Heart left ventricle (tissue), 13 donors: ENCODE measurements around the gene SAMD13.

ENCODE experiments used
- POLR2A ChIP-seq, 2 donors: fragments of 450-650 bp; IDR thresholded peaks; one replicate each; pipeline ENCODE4 v1.6.1; 2017; ENCODE audit warnings: antibody characterized with exemption in 2 of 2, mild to moderate bottlenecking in 2 of 2, moderate library complexity in 2 of 2
- TF ChIP-seq, protein P1 (sequence below), 12 donors: fragments of 200-600 bp; sonication (generic) in 4 of 12; IDR thresholded peaks; one replicate each; pipeline versions ENCODE4 v1.5.0 to v1.8.0; 2018 to 2022; ENCODE audit warnings: antibody characterized with exemption in 12 of 12, mild to moderate bottlenecking in 5 of 12
- donor health status: ischemic (EF 13 %, LVEDD 7.1; RV severe dilation, severe dysfunction).
- donor health status: DM: no; HTN: yes; CAD: no.
- donor health status: DM: no; HTN: no; CAD: no.
- donor health status: ischemic (EF 25% LVEDD 6.9; RV normal size, moderate dysfunction).
- donor health status: ischemic (EF 25% LVEDD 5.7; RV mildly dilated, moderate dysfunction).
- donor health status: ischemic (EF 35%, LVEDD 5.7; RV mildly dilated, moderate dysfunction).
- donor health status: nonischemic (EF 11% LVEDD 7.7; RV severe dilation, severe dysfunction).
- donor health status: DM: yes; HTN: yes; CAD: no.
- donor health status: PGD.
- donor health status: ischemic (EF 29% LVEDD 5.4; RV normal size, mild dysfunction).
- donor health status: nonischemic (EF 23%, LVEDD 6.1; RV moderate dilation, normal function).

DNA sequence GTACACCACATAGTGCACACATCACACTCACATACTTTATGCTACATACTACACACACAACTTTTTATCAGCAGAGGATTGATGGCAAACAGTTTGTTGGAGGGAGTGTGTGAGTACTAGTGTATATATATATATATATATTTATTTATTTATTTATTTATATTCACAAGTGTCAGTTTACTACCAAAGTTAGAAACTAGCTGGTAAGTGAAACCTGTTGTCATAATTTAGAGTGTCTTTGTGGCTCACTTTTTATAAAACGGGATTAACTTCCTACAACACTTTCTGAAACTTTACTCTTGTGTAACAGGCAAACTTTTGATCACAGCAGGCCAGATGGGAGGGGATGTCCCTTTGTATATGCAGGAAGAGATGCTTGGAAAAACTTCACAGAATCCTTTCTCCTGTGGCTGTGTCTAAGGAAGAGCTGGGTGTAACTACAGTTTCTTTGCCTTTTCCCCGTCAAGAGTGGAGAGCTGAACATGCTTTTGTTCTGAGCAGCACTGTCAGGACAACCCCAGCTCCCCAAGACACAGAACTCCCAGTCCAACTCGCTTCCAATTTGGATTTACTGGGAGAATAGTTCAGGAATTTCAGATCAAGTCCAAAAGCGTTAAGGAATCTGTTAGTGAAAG is 1.9 kb upstream of the SAMD13 start:
- TF ChIP-seq POLR2A (IDR thresholded peaks at IDR 0.05), result no peak
- TF ChIP-seq, protein P1, sequence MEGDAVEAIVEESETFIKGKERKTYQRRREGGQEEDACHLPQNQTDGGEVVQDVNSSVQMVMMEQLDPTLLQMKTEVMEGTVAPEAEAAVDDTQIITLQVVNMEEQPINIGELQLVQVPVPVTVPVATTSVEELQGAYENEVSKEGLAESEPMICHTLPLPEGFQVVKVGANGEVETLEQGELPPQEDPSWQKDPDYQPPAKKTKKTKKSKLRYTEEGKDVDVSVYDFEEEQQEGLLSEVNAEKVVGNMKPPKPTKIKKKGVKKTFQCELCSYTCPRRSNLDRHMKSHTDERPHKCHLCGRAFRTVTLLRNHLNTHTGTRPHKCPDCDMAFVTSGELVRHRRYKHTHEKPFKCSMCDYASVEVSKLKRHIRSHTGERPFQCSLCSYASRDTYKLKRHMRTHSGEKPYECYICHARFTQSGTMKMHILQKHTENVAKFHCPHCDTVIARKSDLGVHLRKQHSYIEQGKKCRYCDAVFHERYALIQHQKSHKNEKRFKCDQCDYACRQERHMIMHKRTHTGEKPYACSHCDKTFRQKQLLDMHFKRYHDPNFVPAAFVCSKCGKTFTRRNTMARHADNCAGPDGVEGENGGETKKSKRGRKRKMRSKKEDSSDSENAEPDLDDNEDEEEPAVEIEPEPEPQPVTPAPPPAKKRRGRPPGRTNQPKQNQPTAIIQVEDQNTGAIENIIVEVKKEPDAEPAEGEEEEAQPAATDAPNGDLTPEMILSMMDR (IDR thresholded peaks at IDR 0.05), result no peak
